ENCODE results near the gene CDH22.
A peak's percentile ranks its signal among the peaks of the same experiment; 100 is the strongest.

CDH22 gene

DNA sequence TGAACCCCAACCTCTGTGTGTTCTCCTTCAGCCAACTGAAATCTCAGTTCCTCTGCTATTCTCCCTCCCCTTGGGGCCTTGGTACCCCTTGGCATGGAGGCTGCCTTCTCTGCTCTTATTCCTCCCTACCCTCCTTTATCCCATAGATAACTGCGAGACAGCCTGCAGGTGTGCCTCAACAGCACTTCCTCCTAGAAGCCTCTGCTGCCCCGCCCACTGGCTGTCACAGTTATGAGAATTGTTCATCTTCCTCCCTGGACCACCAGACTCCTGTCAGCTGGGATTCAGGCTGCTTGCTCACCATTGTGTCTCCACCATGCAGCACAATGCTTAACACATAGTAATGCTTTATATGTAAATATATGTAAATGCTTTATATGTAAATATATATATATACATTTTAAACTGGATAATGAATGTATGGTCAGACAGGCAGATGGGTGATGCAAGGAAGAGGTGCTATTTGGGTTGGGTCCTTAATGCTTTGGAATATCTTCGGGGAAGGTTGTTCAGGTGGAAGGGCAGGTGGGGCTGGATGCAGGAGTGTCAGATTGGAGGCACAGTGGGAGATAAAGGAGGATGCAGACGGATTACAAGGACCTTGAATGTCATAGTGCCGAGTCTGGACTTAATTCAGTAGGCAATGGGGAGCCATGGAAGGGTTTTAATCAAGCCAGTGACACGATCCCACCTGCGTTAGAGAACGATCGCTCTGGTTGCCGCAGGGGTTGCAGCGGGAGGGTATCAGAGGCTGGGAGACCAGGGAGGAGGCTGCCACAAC is 4.9 kb downstream of the CDH22 start:
- Mint-ChIP-seq H3K27me3 (peaks cover 54% of the 10 kb centered on the region), H3K36me3 (no peaks in the 10 kb centered on the region), H3K4me3 (no peak overlapping the region), H3K27ac (no peak overlapping the region), H3K4me1 (peaks cover 9% of the 10 kb centered on the region), H3K9me3 (no peaks in the 10 kb centered on the region)
- no peak for ATAC-seq

DNA sequence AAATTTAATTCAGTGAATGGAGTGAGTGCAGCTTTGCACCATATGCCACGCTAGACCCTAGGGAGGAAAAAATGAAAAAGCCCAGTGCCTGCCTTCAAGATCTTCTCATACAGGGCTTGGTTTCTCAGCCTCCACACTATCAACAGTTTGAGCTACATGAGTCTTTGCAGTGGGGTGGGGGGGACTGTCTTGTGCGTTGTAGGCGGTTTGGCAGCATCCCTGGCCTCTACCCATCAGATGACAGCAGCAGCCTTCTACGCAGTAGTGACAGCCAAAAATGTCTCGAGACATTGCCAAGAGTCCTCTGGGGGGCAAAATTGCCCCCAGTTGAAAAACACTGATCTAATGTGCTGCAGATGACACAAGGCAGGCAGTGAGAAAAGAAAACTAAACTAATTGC is 6.2 kb downstream of the CDH22 start:
- ATAC-seq = no peak
- no peaks in the 10 kb centered on the region for H3K36me3 Mint-ChIP-seq

DNA sequence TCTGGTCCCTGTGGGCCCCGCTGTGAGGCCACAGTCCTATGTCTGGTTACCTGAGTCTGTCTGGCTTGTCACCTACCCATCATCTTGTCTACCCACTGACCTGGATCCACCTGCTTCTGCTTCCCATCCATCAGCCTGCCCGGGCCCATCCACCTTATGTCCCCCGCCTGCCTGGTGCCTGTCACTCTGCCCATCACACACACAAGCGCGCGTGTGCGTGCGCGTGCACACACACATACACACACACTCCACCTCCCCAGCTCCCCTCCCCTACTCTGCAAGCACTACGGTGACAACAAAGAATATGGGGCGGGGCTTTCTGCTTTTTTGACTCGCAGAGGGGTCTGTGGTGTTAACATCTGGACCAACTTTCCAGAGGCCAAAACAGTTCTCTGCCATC is 8.0 kb downstream of the CDH22 start:
- peaks cover 70% of the 10 kb centered on the region for H3K27me3 Mint-ChIP-seq
- peak; percentile 35 for ATAC-seq
- H3K27ac Mint-ChIP-seq = no peak overlapping the region
- H3K9me3 Mint-ChIP-seq = no peaks in the 10 kb centered on the region
- no peak overlapping the region for H3K4me3 Mint-ChIP-seq
- no peaks in the 10 kb centered on the region for H3K4me1 Mint-ChIP-seq
- no peaks in the 10 kb centered on the region for H3K36me3 Mint-ChIP-seq

More for the DNA sequence above, 6.2 kb downstream of the CDH22 start:
- Mint-ChIP-seq H3K9me3 (no peaks in the 10 kb centered on the region), H3K27me3 (peaks cover 67% of the 10 kb centered on the region), H3K4me1 (peaks cover 9% of the 10 kb centered on the region), H3K27ac (no peak overlapping the region), H3K4me3 (no peak overlapping the region)

DNA sequence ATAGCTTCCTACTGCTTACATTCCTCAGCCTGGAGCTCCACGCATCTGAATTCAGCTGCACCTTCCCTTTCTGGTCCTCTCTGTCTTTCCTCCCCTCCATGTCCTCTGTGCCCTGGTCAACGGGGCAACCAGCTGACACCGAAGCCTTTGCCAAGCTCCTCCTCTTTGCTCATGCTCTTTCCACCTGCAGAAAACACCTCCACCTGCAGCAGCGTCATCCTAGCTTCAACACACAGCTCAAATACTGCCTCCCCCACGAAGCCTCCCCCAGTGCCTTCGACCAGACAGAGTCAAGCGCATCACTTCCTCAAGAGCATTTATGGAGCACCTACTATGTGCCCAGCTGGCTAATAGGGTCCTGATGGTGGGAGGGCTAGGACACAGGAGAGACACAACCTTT is 9.2 kb downstream of the CDH22 start:
- no peak overlapping the region for H3K4me3 Mint-ChIP-seq
- no peak overlapping the region for H3K27ac Mint-ChIP-seq
- peaks cover 81% of the 10 kb centered on the region for H3K27me3 Mint-ChIP-seq
- no peak for ATAC-seq
- H3K9me3 Mint-ChIP-seq = no peaks in the 10 kb centered on the region
- no peaks in the 10 kb centered on the region for H3K4me1 Mint-ChIP-seq
- H3K36me3 Mint-ChIP-seq = no peaks in the 10 kb centered on the region

DNA sequence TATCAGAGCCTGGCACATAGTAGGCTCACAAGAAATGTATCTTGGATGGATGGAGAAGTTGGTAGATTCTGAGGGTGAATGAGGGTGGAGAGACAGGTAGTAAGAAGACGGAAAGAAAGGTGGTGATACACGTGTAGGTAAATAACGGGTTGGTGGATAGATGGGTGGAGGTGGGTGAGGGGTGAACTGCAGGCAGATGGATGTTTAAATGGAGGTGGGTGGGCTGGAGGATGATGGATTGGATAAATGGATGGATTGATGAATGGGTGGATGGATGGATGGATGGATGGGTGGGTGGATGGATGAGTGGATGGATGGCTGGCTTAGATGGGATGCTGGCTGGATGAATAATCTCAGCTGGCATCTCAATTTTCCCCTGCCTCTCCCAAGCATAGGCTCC is 9.9 kb downstream of the CDH22 start:
- no peak overlapping the region for H3K4me3 Mint-ChIP-seq
- H3K27ac Mint-ChIP-seq = no peak overlapping the region
- no peaks in the 10 kb centered on the region for H3K9me3 Mint-ChIP-seq
- H3K4me1 Mint-ChIP-seq = no peaks in the 10 kb centered on the region
- H3K36me3 Mint-ChIP-seq = no peaks in the 10 kb centered on the region
- no peak for ATAC-seq
- H3K27me3 Mint-ChIP-seq = peaks cover 77% of the 10 kb centered on the region

DNA sequence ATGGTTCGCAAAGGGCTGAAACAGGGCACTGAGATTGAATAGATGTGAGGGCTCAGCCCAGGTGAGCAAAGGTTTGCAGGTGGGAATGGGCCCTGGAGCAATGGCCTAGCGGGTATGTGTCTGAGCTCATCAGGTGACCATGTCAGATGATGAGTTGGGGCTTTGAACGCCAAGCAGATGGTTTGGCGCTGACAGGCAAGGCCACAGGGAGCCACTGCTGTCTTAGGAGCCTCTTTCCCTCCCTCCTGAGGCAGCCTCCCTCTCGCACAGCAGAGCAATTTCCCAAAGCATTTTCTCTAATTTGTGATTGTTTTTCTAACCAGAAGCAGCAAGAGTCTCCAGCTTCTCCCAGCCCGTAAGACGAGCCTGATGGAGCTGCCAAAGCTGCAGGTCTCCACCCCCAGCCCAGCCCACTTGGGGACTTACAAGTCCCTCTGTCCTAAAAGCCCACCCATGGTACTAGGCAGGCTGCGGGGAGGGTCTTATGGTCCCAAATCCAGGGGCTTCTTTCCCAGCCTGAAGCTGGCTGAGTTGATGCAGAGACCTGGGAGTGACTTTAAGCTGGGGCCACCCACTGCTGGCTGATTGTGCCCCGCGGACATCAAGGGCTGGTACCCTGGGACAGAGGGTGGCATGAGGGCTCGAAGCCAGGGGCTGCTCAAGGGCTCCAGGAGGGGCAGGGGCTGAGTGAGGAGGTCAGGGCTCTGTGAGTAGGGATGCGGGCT is 11.6 kb downstream of the CDH22 start:
- Mint-ChIP-seq H3K36me3 (no peaks in the 10 kb centered on the region), H3K27me3 (peaks cover 82% of the 10 kb centered on the region), H3K9me3 (no peaks in the 10 kb centered on the region), H3K27ac (no peak overlapping the region), H3K4me3 (no peak overlapping the region), H3K4me1 (no peaks in the 10 kb centered on the region)
- no peak for ATAC-seq

DNA sequence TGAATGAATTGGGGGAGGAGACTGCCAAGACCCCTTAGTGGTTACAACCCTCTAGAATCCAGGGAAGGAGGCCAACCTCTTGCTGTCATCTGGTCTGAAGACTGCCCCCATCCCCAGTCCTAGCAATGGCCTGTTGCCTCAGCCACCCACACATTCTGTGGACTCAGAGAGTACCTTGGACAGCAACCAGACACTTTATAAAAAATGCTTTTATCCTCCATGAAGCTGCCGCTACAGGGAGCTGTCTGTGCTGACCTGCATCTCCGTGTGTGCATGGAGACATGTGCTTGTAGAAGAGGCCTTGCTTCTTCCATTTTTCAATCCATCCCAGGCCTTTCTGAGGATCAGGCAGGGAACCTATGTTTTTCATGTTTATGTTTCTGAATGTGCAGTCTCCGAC is 15.2 kb downstream of the CDH22 start:
- peaks cover 63% of the 10 kb centered on the region for H3K27me3 Mint-ChIP-seq
- H3K4me1 Mint-ChIP-seq = no peaks in the 10 kb centered on the region
- no peak overlapping the region for H3K27ac Mint-ChIP-seq
- no peaks in the 10 kb centered on the region for H3K36me3 Mint-ChIP-seq
- no peak overlapping the region for H3K4me3 Mint-ChIP-seq
- no peaks in the 10 kb centered on the region for H3K9me3 Mint-ChIP-seq
- ATAC-seq = no peak

DNA sequence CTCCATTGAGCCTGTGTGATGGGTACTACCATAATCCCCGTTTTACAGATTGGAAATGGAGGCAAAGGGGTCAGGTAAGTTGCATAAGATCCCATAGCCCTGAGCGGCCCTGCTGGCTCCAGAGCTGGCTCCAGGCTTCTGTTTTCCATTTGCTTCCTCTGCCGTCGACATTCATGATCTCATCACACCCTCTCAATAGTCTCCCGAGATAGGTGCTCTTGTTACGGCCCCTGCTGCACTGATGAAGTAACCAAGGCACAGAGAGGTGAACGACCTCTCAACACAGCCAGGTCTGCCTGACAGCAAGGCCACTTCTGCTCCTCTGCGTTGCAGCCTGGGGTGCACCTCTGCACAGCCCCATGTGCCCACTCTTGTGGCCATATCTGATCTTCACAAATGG is 16.9 kb downstream of the CDH22 start:
- Mint-ChIP-seq H3K27ac (no peak overlapping the region), H3K4me1 (no peaks in the 10 kb centered on the region), H3K36me3 (no peaks in the 10 kb centered on the region), H3K27me3 (peaks cover 46% of the 10 kb centered on the region), H3K4me3 (no peak overlapping the region), H3K9me3 (no peaks in the 10 kb centered on the region)
- no peak for ATAC-seq

DNA sequence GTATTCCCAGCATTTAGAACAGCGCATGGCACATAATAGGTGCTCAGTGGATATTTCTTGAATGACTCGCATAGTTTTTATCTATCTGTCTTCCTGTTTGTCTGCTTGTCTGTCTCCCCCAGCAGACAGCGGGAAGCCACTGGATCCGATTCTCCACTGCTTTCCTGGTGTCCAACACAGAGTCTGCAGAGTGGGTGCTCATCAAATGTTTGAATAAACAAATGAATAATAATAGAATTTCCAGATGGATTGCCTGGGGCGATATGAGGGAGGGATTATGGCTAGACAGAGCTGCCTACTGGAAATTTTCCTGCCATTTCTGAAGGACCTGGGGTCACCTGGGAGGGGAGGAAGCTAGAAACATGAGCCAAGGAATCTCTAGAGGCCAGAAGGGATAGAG is 18.9 kb downstream of the CDH22 start:
- no peak for ATAC-seq
- H3K9me3 Mint-ChIP-seq = no peaks in the 10 kb centered on the region
- H3K27ac Mint-ChIP-seq = no peak overlapping the region
- H3K4me1 Mint-ChIP-seq = no peaks in the 10 kb centered on the region
- peaks cover 34% of the 10 kb centered on the region for H3K27me3 Mint-ChIP-seq
- H3K4me3 Mint-ChIP-seq = no peak overlapping the region
- no peaks in the 10 kb centered on the region for H3K36me3 Mint-ChIP-seq

DNA sequence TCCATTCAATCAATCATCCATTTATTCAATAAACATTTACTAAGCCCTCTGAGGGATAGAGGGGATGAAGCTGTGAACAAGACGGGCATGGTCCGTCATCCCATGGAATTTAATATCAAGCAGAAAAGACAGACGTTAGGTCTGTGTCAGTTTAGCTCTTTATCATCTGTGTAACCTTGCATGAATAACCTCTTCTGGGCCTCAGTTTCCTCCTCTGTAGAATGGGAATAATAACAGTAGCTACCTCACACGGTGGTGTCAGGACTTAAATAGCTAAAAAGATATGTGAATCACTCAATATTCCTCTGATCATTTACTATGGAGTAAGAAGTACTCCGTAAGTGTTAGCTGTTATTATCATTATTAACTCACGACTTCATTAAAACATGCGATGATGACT is 21.3 kb downstream of the CDH22 start:
- Mint-ChIP-seq H3K27me3 (peaks cover 30% of the 10 kb centered on the region), H3K4me3 (no peak overlapping the region)
- ATAC-seq = no peak

DNA sequence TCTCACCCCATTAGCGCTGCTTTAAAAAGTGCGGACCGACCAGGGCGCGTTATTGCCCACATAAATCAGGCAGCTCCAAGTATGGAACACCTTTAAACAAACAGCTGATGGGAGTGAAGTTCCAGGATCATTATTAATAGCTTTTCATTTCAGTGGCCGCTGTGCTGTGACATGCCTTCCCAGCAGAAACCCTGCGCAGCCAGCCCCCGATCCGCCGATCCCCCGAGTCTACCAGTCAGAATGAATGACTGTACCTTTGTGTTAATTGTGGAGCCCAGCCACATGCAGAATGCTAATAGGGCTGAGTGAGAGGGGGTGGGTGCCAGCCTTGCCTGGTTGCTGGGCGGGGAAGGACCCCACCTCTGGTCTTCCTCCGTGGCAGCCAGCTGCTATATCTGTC is 21.9 kb downstream of the CDH22 start:
- Mint-ChIP-seq H3K27me3 (peaks cover 30% of the 10 kb centered on the region), H3K27ac (no peak overlapping the region), H3K36me3 (no peaks in the 10 kb centered on the region), H3K9me3 (no peaks in the 10 kb centered on the region), H3K4me3 (no peak overlapping the region), H3K4me1 (no peaks in the 10 kb centered on the region)
- ATAC-seq = no peak

More for the DNA sequence above, 21.3 kb downstream of the CDH22 start:
- no peak overlapping the region for H3K27ac Mint-ChIP-seq
- no peaks in the 10 kb centered on the region for H3K9me3 Mint-ChIP-seq
- no peaks in the 10 kb centered on the region for H3K36me3 Mint-ChIP-seq
- no peaks in the 10 kb centered on the region for H3K4me1 Mint-ChIP-seq

DNA sequence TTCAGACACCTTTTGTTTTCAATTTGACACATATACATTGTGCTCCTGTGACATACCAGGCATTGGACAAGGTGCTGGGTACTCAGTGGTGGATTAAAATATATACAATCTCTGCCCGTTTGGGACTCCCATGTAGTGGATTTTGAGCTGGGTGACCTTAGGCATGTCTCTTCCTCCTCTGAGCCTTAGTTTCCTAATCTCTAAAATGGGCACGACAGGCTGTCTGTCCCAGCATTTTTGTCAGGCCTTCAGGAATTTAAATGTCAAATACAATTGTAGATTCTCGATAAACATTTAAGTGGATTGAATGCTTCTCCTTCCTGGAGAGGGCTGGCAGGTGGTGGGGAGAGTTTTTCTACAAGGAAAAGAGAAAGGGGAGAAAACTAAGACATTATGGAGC is 22.6 kb downstream of the CDH22 start:
- no peak for ATAC-seq
- Mint-ChIP-seq H3K36me3 (no peaks in the 10 kb centered on the region), H3K4me1 (no peaks in the 10 kb centered on the region), H3K27me3 (peaks cover 36% of the 10 kb centered on the region), H3K27ac (no peak overlapping the region), H3K9me3 (no peaks in the 10 kb centered on the region), H3K4me3 (no peak overlapping the region)

DNA sequence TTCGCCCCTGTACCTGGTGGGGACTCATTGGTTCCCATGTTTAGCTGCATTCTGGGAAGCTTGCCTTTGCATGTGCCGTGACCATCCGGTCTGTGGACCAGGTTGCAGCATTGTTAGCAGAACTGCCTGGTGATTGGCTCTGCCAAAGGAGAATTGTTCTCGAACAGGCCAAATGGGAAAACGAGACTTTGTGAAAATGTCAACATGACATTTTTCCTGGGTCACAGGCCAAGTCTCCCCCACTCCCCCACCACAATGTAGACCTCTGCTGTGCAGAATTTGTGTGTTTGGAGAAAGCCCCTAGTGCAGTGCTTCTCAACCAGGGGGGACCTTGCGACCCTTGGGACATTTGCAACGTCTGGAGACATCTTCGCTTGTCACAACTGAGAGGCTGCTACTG is 23.2 kb downstream of the CDH22 start:
- H3K4me3 Mint-ChIP-seq = no peak overlapping the region
- H3K4me1 Mint-ChIP-seq = no peaks in the 10 kb centered on the region
- H3K27me3 Mint-ChIP-seq = peaks cover 38% of the 10 kb centered on the region
- no peak for ATAC-seq
- no peak overlapping the region for H3K27ac Mint-ChIP-seq
- H3K36me3 Mint-ChIP-seq = no peaks in the 10 kb centered on the region
- H3K9me3 Mint-ChIP-seq = no peaks in the 10 kb centered on the region

DNA sequence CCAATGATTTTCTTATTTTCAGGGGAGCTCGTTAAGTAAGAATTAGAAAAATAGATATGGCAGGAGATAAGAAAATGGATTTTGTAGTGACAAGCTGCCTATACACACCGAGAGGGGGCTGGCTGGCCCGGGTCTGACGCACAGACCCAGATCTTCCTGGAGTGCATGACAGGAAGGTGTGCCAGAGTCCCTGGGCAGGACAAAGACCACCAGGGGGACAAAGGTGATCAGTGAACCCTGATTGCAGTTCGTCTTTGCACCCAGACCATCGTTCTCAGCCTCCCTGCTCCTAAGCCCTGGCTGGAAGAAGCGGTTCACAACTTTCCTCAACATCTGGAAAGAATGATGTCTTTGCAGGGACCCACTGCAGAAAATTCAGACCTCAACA is 24.3 kb downstream of the CDH22 start:
- no peak overlapping the region for H3K4me3 Mint-ChIP-seq
- ATAC-seq = no peak
- H3K27me3 Mint-ChIP-seq = peaks cover 46% of the 10 kb centered on the region
- no peaks in the 10 kb centered on the region for H3K9me3 Mint-ChIP-seq
- no peaks in the 10 kb centered on the region for H3K4me1 Mint-ChIP-seq
- H3K27ac Mint-ChIP-seq = no peak overlapping the region
- no peaks in the 10 kb centered on the region for H3K36me3 Mint-ChIP-seq

DNA sequence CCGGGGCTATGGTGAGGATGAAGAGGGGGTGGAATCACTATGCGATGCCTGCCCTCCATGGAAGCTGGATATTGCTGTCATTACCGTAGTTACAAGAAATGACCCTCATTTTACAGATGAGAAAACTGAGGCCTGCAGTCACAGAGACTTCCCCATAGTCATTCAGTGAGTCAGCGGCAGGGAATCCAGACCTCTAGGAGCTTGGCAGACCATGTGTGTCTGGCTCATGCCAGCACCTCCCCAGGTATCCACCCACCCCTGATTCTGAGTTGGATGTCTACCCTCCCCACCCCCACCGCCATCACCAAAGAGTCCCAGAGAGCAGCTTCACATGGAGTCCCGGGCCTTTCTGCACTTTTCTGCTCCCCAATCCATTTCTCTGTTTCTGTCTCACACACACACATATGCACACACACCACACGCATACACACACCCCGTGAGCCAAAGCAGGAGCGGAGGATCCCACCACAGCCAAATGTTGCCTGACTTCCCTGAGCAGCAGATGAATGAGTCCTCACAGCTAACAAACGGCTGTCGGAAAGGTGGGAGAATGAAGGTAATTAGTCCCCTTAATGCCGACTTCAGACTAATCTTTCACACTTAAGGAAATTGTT is 24.8 kb downstream of the CDH22 start:
- H3K9me3 Mint-ChIP-seq = no peaks in the 10 kb centered on the region
- peaks cover 46% of the 10 kb centered on the region for H3K27me3 Mint-ChIP-seq
- H3K4me3 Mint-ChIP-seq = no peak overlapping the region
- no peak for ATAC-seq
- H3K4me1 Mint-ChIP-seq = no peaks in the 10 kb centered on the region
- H3K27ac Mint-ChIP-seq = no peak overlapping the region
- H3K36me3 Mint-ChIP-seq = no peaks in the 10 kb centered on the region

DNA sequence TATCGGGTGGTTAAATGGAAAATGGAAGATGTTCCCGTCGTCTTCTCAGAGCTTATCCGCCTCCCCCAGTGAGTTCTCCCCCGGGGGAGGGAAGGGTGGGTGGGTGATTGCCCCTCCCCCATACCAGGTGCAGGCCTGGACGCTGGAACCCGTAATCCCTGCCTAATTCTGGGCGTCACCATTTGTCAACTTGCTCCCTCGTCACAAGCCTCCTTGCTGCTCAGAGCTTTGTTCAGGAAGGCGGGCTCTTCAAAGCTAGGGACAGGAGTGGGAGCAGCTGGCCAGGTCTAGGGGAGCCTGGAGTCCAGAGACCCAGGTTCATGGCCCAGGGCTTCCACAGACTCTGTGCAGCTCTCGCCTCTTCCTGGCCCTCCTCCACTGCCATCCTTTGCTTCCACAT is 25.6 kb downstream of the CDH22 start:
- no peak overlapping the region for H3K4me3 Mint-ChIP-seq
- ATAC-seq = no peak
- no peaks in the 10 kb centered on the region for H3K36me3 Mint-ChIP-seq
- H3K27ac Mint-ChIP-seq = no peak overlapping the region
- peaks cover 52% of the 10 kb centered on the region for H3K27me3 Mint-ChIP-seq
- H3K4me1 Mint-ChIP-seq = no peaks in the 10 kb centered on the region
- no peaks in the 10 kb centered on the region for H3K9me3 Mint-ChIP-seq
